Motor neuron (in vitro differentiated cells): ENCODE results near the gene MRPL27. TPM values are rescaled to one million over a fixed set of nuclear protein-coding genes. Genes with fewer than 3 reads are reported as not detected.

Experiments used
- ATAC-seq, 8 experiments: fragments of 200-7000 bp; cut with Tn5 transposase; replicated peaks in 6 of 8; 2 replicates each; pipeline ENCODE4 v1.8.0; 2021; ENCODE audit warnings: mild to moderate bottlenecking in 8 of 8, moderate library complexity in 8 of 8
- H3K27ac ChIP-seq, 2 donors: fragments of 250-450 bp; sonication (Bioruptor Pico); 2 replicates each; pipeline ENCODE4 v1.9.0; 2021; ENCODE audit warnings: antibody characterized with exemption in 2 of 2, mild to moderate bottlenecking in 2 of 2, moderate library complexity in 1 of 2
- H3K4me1 ChIP-seq, 2 donors: fragments of 250-450 bp; sonication (Bioruptor Pico); replicated peaks in 1 of 2; 2 replicates each; pipeline ENCODE4 v1.6.1; 2021; ENCODE audit warnings: antibody characterized with exemption in 2 of 2, mild to moderate bottlenecking in 2 of 2, moderate library complexity in 1 of 2
- H3K4me3 ChIP-seq, 5 donors: fragments of 250-450 bp; sonication (Bioruptor Pico); 2 replicates each; pipeline ENCODE4 v1.9.0; 2021; ENCODE audit warnings: antibody characterized with exemption in 5 of 5, mild to moderate bottlenecking in 5 of 5, moderate library complexity in 4 of 5
- WGBS, 10 experiments: fragments of 450-650 bp; shearing (Covaris generic); methylation state at CpG; one replicate each; pipeline ENCODE4 v1.0.0; 2022; 5-methylcytosine and 5-hydroxymethylcytosine counted together
- in situ Hi-C, 9 experiments: fragments of 400-800 bp; cut with MboI; loops; one replicate each; pipeline ENCODE4 v1.15.0; 2021; ENCODE audit warnings: low sequenced_read_pairs in 9 of 9, low pct_unique_long_range_greater_than_20kb in 2 of 9; ENCODE audit not compliant: unreplicated experiment in 9 of 9
- total RNA-seq, 8 experiments: library from RNA; unstranded; fragments of 300-600 nt; gene quantifications; 2 replicates each; pipeline versions ENCODE4 v1.2.3 to v1.2.4, GENCODE V29; 2022

MRPL27 gene
- total RNA-seq, 8 experiments from 2014 or later: 54.3 to 138 (median 94.4) TPM

DNA sequence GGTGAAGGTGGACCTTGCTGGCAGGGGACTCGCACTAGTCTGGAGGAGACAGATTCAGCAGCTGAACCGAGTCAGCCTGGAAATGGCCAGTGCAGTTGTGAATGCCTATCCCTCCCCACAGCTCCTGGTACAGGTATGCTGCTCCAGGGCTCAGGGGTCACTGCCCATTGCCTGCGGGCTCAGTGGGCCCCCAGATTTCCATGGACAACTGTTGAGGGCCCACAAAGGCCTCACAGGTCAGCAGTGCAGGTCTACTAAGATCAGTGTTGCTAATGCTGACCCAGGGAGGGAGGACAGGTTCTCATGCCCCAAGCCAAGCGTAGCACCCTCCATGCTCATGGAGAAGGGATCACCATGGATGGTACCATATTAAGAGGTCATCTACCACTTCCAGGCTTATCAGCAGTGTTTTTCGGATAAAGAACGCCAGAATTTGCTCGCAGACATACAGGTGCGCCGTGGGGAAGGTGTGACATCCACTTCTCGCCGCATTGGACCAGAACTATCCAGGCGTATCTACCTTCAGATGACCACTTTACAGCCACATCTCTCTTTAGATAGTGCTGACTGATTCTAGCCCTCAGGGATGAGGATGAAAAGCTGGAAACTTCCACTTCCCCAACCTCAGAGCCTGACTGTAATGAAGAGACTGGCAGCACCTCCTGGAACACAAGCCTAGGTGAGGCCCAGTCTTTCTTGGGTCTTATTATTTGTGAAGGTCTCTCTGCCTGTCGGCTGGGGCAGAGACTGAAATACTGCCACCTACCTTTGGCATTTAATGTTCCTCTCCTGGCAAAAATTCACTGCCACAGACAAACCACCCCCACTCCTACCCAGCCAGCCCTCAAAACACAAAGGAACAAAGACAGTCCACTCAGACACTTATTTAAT, 7.6 kb upstream of the MRPL27 start:
- peak in 5 of 8 experiments; percentile 5 to 26 (median 18) for ATAC-seq
- Histone ChIP-seq H3K4me3 (no peak overlapping the region), H3K4me1 (no peaks in the 10 kb centered on the region), H3K27ac (no peak overlapping the region)
- in situ Hi-C loops: no loop called here
- 50 to 100% (median 86%) methylated on average over 1 to 8 of the region's 13 CpGs; no CpG with 5 or more reads in 2 of the 10 experiments for WGBS, 10 experiments

DNA sequence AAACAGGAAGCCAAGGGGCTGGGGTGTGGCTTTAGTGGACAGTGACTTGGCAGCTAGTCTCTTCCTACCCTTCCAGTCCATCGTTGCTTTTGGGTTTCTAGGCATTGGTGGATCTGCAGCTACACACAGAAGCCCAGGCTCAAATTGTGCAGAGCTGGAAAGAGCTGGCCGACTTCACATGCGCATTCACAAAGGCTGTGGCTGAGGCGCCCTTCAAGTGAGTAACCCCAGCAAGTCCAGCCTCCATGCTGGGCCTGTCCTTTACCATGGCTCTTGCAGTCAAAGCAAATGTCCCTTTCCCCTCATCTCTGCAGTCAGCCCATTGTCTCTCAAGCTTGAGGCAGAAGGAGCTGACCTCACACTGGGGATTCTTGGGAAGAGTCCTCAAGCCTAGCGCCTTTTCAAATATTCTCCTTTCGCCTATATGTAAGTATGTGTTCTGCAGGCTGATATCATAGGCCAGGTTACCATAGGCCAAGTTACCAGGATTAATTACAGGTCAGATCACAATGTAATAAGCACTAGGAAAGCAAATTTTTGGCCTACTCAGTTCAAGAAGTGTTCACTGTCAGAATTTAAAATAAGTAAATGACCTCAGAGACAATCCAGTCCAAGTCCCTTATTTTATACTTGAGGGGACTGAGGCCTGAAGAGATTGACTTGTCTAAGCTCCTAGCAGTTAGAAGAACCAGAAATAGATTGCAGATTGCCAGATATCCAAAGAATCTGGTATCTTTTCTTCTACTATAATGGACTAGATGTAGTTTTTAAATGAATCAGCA, 6.6 kb upstream of the MRPL27 start:
- 60 to 100% (median 70%) methylated on average over 2 to 6 of the region's 6 CpGs; no CpG with 5 or more reads in 3 of the 10 experiments for WGBS, 10 experiments
- no peaks in the 10 kb centered on the region for H3K4me1 ChIP-seq
- in situ Hi-C loops: no loop called here
- peak in 4 of 8 experiments; percentile 35 to 83 (median 63) for ATAC-seq
- no peak overlapping the region for H3K27ac ChIP-seq
- no peak overlapping the region for H3K4me3 ChIP-seq

DNA sequence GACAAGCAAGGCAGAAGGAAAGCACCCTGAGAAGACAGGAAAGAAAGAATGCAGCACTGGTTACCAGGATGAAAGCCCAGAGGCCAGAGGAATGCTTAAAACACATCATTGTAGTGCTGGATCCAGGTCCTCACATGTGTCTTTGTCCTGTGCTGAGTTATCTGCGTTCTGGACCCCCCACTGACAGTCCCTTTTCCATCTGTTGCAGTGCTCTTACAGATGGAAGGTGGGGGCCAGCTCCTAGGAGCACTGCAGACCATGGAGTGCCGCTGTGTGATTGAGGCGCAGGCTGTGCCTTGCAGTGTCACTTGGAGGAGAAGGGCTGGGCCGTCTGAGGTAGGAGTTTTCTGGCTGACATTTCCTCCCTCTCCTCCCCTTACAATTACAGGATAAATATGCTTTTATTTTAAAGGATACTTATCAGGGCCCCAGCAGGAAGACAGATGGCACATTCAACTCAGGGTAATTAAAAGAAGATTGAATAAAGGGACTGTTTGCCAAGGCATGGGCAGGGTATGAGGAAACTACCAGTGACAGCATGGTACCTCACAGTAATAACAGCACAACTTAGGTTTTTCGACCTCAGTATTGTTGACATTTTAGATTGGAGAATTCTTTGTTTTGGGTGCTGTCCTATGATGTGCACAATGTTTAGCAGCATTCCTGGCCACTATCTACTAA, 3.0 kb upstream of the MRPL27 start:
- Histone ChIP-seq H3K4me1 (peaks cover 8 to 12% of the 10 kb centered on the region in 2 donors), H3K27ac (no peak overlapping the region), H3K4me3 (no peak overlapping the region)
- ATAC-seq: no peak
- in situ Hi-C loops: no loop called here
- 58 to 100% (median 90%) methylated on average over 1 to 3 of the region's 5 CpGs; no CpG with 5 or more reads in 3 of the 10 experiments for WGBS, 10 experiments

DNA sequence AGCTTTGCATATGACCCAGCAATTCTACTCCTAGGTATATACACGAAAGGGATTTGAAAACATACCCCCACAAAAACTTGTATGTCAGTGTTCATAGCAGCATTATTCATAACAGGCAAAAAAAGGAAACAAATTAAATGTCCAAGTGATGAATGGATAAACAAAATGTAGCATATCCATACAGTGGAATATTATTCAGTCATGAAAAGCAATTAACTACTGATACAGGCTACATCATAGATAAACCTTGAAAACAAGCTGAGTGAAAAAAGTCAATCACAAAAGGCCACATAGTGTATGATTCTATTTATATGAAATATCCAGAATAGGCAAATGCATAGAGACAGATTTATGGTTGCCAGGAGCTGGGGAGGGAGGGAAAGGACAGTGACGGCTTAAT, 721 bp upstream of the MRPL27 start:
- Histone ChIP-seq H3K4me3 (peak overlapping the region in 4 of 5 donors; percentile 71 to 90 (median 86)), H3K4me1 (peaks cover 8 to 12% of the 10 kb centered on the region in 2 donors), H3K27ac (peak overlapping the region in 1 of 2 donors; percentile 99)
- no peak for ATAC-seq
- WGBS, 10 experiments: 36 to 88% (median 71%) methylated on average over 1 to 2 of the region's 2 CpGs; no CpG with 5 or more reads in 2 of the 10 experiments
- in situ Hi-C loops: no loop called here

DNA sequence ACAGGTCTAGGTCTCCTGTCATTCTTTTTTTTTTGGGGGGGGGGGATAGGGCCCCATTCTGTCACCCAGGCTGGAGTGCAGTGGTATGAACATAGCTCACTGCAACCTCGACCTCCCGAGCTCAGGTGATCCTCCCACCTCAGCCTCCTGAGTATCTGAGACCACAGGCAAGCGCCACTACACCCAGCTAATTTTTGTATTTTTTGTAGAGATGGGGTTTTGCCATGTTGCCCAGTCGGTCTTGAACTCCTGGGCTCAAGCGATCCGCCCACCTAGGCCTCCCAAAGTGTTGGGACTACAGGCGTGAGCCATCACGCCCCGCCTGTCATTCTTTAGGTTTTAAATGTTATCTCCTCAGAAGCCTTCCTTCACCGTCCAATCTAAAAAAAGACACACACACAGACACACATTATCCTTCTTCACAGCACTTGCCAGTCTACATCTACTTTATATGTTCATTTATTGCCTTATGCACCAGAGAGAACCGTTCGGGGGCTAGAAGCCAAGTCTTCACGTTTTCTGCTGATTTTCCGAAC, 694 bp downstream of the MRPL27 start:
- Histone ChIP-seq H3K27ac (peak overlapping the region; percentile 97 to 99), H3K4me1 (peaks cover 8 to 12% of the 10 kb centered on the region in 2 donors), H3K4me3 (peak overlapping the region; percentile 71 to 90 (median 89))
- in situ Hi-C loops: no loop called here
- WGBS, 10 experiments: 0 to 56% (median 20%) methylated on average over 3 to 11 of the region's 14 CpGs; no CpG with 5 or more reads in 1 of the 10 experiments
- peak in 6 of 8 experiments; percentile 3 to 12 (median 6) for ATAC-seq

DNA sequence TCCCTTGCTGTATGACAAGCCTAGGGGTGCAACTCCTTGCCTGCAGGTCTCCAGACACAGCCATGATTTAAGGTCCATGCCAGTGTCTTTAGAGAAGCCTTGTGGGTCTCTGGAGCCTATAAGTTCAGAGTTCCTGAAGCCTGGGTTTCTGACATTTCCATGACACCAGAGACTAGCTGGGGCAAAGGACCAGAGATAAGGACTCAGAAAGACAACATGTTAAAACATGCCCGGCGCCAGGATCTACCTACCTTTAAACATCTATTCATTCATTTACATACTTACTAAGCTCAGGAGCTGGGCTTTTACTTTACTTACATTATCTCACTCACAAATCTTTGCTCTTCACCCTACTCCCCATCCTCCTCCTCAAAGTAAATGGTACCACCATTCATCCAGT, 1.5 kb downstream of the MRPL27 start:
- H3K4me1 ChIP-seq: peaks cover 12% of the 10 kb centered on the region in 2 donors
- WGBS, 10 experiments: 78 to 100% (median 95%) methylated on average over 2 of the region's 2 CpGs; no CpG with 5 or more reads in 4 of the 10 experiments
- H3K4me3 ChIP-seq: peak overlapping the region in 2 of 5 donors; percentile 89 to 90
- no peak for ATAC-seq
- in situ Hi-C loops: no loop called here
- no peak overlapping the region for H3K27ac ChIP-seq

DNA sequence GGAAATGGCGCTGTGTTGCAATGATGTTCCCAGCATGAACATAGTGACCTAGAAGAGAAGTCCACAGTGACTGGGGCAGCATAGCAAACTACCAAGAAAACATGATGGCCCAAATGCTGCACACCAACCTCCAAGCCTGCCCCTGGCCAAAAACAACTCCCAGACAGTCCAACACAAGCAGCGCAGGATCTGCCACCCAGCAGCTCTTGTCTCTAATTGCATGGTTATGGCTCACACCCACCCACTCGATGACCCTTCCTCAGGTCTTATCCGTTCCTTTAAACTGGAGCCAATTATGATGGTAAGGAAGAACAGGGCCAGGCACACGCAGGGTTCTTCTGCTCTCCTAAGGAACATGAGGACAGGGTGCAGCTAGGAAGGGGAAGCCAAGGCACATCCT, 2.9 kb downstream of the MRPL27 start:
- no peak overlapping the region for H3K27ac ChIP-seq
- no peak for ATAC-seq
- H3K4me3 ChIP-seq: no peak overlapping the region
- in situ Hi-C loops: no loop called here
- peaks cover 24 to 26% of the 10 kb centered on the region in 2 donors for H3K4me1 ChIP-seq
- 97 to 100% (median 100%) methylated on average over 1 to 5 of the region's 5 CpGs; no CpG with 5 or more reads in 2 of the 10 experiments for WGBS, 10 experiments

DNA sequence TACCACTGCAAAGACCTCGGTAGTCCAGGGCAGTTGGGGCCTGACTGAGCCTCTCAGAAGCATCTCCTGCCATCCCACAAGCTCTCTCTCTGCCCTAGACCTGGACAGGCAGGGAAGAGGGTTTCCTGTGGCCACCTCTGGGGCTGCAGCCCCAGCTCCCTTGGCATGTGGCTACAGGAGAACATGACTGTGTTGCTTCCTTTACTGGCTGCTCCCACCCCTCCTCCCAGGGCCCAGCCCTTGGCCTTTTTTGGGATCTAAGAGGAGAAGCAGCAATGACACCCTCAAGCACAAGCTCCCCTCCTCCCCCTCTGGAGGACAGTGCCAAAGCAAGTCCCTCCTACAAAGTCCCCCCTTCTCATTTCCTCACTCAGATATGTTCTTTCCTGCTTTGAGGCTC, 5.6 kb downstream of the MRPL27 start:
- Histone ChIP-seq H3K4me3 (no peak overlapping the region), H3K27ac (no peak overlapping the region), H3K4me1 (peaks cover 40 to 51% of the 10 kb centered on the region in 2 donors)
- in situ Hi-C loops: no loop called here
- WGBS, 10 experiments: 100% methylated on average over 1 of the region's 1 CpG; no CpG with 5 or more reads in 9 of the 10 experiments
- no peak for ATAC-seq

DNA sequence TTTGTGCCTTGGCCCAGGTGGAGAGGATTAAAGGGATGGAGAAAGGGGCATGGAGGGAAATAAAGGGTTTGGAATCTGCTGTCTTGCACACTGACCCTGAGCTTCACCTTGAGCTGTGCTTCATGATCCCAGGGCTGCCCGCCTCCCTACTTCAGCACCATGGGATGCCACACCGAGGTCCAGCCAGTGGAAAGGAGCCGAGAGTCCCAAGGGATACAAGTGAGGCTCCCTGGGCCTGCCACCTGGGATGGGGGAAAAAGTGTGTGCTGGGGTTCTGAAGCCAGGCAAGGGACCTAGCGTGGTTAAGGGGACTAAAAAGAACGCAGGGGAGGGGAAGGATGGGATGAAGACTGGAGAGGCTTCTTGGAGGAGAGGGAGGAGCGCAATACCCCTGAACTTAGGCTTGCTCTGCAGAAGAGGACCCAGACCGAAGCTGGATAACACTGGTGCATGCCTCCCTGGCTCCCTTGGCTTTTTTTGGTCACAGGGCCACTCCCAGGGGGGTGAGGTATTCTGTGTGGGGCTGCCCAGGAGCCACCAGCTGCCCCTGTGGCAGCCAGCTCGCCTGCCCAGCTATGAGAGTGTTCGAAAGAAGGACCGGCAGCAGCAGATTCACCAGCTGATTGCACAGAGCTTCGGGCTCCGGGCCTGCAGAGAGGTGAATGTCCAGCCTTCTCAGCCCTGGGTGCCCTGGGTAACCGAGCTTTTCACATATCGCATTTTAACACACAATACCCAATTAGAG, 7.2 kb downstream of the MRPL27 start:
- Histone ChIP-seq H3K27ac (peak overlapping the region; percentile 10 to 35), H3K4me3 (no peak overlapping the region), H3K4me1 (peaks cover 36 to 48% of the 10 kb centered on the region in 2 donors)
- no peak for ATAC-seq
- 91 to 100% (median 93%) methylated on average over 3 to 8 of the region's 14 CpGs; no CpG with 5 or more reads in 6 of the 10 experiments for WGBS, 10 experiments
- in situ Hi-C loops: no loop called here

DNA sequence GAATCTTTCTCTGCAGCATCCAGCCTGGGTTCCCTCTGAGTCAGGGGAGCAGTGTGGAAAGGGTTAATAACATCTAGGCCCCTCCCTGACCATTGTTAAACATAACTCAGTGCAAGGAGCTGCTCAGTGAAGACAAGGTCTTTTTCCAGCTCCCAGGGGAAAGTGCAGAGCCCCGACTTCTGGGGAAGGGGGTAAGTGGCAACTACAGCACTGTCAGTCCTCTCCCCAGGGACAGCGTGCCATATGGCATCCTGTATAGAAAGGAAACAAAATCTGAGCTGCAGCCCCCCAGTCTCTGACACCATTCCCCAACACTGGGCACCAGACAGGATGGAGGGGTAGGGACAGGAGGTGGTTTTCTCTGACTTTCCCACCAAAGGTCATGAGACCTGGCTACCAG, 7.8 kb downstream of the MRPL27 start:
- ATAC-seq: peak in 4 of 8 experiments; percentile 6 to 34 (median 28)
- Histone ChIP-seq H3K4me3 (no peak overlapping the region), H3K27ac (peak overlapping the region in 1 of 2 donors; percentile 35), H3K4me1 (peaks cover 36 to 48% of the 10 kb centered on the region in 2 donors)
- 40 to 70% (median 44%) methylated on average over 1 to 2 of the region's 2 CpGs; no CpG with 5 or more reads in 5 of the 10 experiments for WGBS, 10 experiments
- in situ Hi-C loops: no loop called here

DNA sequence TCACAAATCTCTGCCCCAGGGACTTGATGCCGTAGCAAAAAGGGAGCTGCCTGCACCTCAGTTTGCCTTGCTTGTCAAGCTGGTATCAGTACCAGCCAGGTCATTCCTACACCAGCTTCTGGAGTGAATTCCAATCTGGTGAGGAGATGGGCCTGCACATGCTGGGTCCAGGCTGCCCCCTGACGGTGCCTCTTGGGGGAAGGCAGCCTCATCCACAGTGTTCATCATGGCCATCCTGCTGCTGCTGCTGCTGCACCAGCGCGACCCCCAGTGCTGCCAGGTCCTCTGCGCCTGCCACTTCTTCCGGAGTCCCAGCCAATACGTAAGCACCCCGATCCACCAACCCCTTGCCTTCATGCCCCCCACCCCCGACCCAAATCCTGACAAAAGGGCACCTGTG, 8.3 kb downstream of the MRPL27 start:
- WGBS, 10 experiments: 80 to 100% methylated on average over 1 of the region's 9 CpGs; no CpG with 5 or more reads in 8 of the 10 experiments
- no peak overlapping the region for H3K4me3 ChIP-seq
- in situ Hi-C loops: no loop called here
- ATAC-seq: peak in 5 of 8 experiments; percentile 31 to 58 (median 45)
- peak overlapping the region in 1 of 2 donors; percentile 58 for H3K27ac ChIP-seq
- peaks cover 36 to 48% of the 10 kb centered on the region in 2 donors for H3K4me1 ChIP-seq

DNA sequence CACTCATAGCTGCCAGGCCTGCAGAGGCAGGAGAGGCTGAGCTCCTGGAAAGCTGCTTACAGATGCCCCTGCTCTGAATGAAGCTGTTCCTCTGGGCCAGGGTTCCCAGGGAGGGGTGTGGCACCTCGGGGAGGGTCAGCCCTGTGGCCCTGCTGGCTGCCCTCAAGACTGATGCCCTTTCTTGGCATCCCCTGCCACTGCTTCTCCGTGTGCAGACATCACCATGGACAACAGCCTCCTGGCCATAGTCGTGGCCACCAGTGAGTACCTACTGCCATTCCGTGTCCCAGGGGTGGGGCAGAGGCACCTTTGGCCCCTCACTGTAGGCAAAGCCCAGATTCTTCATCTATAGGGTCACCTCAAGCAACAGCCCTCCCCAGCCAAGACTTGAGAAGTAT, 8.9 kb downstream of the MRPL27 start:
- peak in 2 of 8 experiments; percentile 10 to 13 for ATAC-seq
- H3K4me3 ChIP-seq: no peak overlapping the region

More for the DNA sequence above, 8.9 kb downstream of the MRPL27 start:
- in situ Hi-C loops: no loop called here
- Histone ChIP-seq H3K4me1 (peaks cover 36 to 48% of the 10 kb centered on the region in 2 donors), H3K27ac (no peak overlapping the region)
- WGBS, 10 experiments: 0 to 58% (median 20%) methylated on average over 1 to 2 of the region's 4 CpGs; no CpG with 5 or more reads in 5 of the 10 experiments
